Astrocyte of the hippocampus (primary cell): ENCODE measurements around the gene RAVER2.
A peak's percentile ranks its signal among the peaks of the same experiment; 100 is the strongest.
"Not testable (repeated sequence)": the region's sequence is repeated elsewhere in the genome, so short reads cannot be mapped to it uniquely, and the experiment has no call there.

Experiments used
- DNase-seq: peaks from one replicate; pipeline ENCODE4 v3.0.0; 2011; ENCODE audit warnings: low read depth, low spot score

RAVER2 gene

GRCh38 chr1:64745986-64746940 is 1.4 kb downstream of the RAVER2 start:
- no peak for DNase-seq

- DNase-seq, result no peak
Measured at GRCh38 chr1:64748222-64748621, 3.3 kb downstream of the RAVER2 start.

GRCh38 chr1:64748706-64749105 is 3.8 kb downstream of the RAVER2 start:
- DNase-seq, result no peak

- DNase-seq, result no peak
Measured at GRCh38 chr1:64750092-64750491, 5.2 kb downstream of the RAVER2 start.

GRCh38 chr1:64750875-64751274 is 6.0 kb downstream of the RAVER2 start:
- DNase-seq, result peak; percentile 44

GRCh38 chr1:64754173-64754572 is 9.3 kb downstream of the RAVER2 start:
- no peak for DNase-seq

GRCh38 chr1:64755361-64755760 is 10.5 kb downstream of the RAVER2 start:
- no peak for DNase-seq

- DNase-seq, result no peak
Measured at GRCh38 chr1:64756770-64757169, 11.9 kb downstream of the RAVER2 start.

GRCh38 chr1:64757213-64757612 is 12.3 kb downstream of the RAVER2 start:
- DNase-seq, result no peak

GRCh38 chr1:64758233-64758632 is 13.4 kb downstream of the RAVER2 start:
- DNase-seq, result no peak

GRCh38 chr1:64759968-64760367 is 15.1 kb downstream of the RAVER2 start:
- no peak for DNase-seq

- DNase-seq, result no peak
Measured at GRCh38 chr1:64765012-64765411, 20.1 kb downstream of the RAVER2 start.

GRCh38 chr1:64765826-64766225 is 21.0 kb downstream of the RAVER2 start:
- no peak for DNase-seq

GRCh38 chr1:64766429-64766828 is 21.6 kb downstream of the RAVER2 start:
- no peak for DNase-seq

GRCh38 chr1:64769482-64769881 is 24.6 kb downstream of the RAVER2 start:
- DNase-seq, result no peak

GRCh38 chr1:64769971-64770370 is 25.1 kb downstream of the RAVER2 start:
- no peak for DNase-seq

- DNase-seq, result not testable (repeated sequence)
Measured at GRCh38 chr1:64773306-64773705, 28.4 kb downstream of the RAVER2 start.

GRCh38 chr1:64775113-64775512 is 30.2 kb downstream of the RAVER2 start:
- no peak for DNase-seq

- not testable (repeated sequence) for DNase-seq
Measured at GRCh38 chr1:64782044-64782443, 37.2 kb downstream of the RAVER2 start.

GRCh38 chr1:64782848-64783247 is 38.0 kb downstream of the RAVER2 start:
- DNase-seq, result not testable (repeated sequence)

GRCh38 chr1:64790832-64791487 is 46.1 kb downstream of the RAVER2 start:
- no peak for DNase-seq

- DNase-seq, result no peak
Measured at GRCh38 chr1:64798872-64799271, 54.0 kb downstream of the RAVER2 start.
